C4-2B (cell line): Measurements from ENCODE around the gene SLC35B4.

Experiments
- H3K27ac ChIP-seq: fragments of 450-650 bp; 2 replicates; pipeline ENCODE4 v1.5.1; 2017
- CTCF ChIP-seq: fragments of 450-650 bp; conservative IDR thresholded peaks from 2 replicates; pipeline ENCODE4 v1.5.1; 2017; ENCODE audit warnings: mild to moderate bottlenecking
- ZFX ChIP-seq: fragments of 450-650 bp; IDR thresholded peaks from 2 replicates; pipeline ENCODE4 v1.6.1; 2017

The SLC35B4 gene

DNA sequence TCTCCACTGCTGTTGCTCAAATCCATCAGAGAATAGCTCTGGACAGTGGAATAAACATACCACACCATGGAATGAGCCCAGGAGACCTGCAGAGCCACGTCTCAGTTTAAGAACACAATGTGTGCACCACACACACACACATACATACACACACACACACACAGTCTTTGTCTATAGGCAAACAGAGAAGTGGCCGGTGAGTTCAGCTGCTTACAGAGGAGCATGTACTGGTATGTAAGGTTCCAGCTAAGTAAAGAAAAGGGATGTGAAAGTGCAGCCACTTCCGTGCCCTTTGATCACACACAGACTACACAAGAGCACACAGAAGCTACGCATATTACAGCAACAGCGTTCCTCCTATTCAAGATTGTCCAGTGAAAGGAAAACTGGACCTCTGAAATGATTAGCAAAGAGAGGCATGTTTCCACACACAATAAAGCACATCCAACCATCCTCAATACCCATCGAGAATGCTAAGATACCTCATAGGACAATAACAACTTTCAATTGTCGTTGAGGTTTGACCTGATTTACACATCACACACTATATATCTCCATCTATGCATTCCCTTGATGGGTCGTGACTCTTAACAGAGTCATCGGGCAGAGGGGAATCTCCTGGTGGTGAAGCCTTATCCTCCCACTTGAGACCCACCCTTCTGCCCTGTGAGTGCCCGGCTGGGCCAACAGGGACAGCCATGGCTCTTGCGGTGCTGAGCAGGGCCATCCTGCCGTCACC, 23.6 kb downstream of the SLC35B4 start:
- H3K27ac ChIP-seq = no peak overlapping the region
- TF ChIP-seq CTCF = no peak
- no peak for TF ChIP-seq ZFX

DNA sequence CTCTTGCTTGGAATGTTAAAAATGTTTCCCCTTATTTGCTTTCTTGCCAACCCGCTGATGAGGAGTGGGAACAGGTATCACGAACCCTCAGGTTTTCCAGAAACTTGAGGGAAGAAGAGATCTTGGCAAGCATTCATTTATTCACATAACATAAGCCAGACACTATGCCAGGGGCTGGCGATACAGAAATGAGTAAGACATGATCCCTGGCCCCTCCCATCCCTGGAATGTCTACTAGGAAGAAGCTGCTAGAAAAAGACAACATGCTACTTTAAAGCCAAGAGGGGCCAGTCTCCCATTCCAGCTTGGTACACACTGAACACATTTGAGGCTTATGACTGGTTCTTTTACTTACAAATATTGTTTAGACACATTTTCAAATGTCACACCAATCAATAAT, 26.4 kb downstream of the SLC35B4 start:
- TF ChIP-seq CTCF (no peak), ZFX (no peak)
- no peak overlapping the region for H3K27ac ChIP-seq

DNA sequence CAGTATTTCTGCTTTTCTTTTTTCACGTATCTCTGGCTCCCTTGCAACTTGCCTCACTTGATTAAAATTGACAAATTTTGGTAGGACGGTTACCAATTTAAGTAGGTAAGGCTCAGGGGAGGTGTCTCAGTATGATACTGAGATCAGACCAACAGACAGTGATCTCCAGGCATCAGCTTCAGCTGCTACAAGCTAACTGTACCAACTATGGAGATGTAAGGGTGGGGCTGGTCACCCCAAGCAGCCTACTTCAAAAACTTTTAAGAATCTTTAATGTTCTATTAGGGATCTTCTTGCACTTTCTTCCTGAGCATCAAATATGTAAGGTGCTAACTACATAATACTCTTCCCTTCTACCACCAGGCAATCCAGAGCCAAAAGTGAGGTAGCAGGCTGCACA, 26.9 kb downstream of the SLC35B4 start:
- no peak for TF ChIP-seq ZFX
- TF ChIP-seq CTCF = no peak
- no peak overlapping the region for H3K27ac ChIP-seq

- no peak for TF ChIP-seq CTCF
- TF ChIP-seq ZFX = no peak
- no peak overlapping the region for H3K27ac ChIP-seq
Measured at GRCh38 chr7:134289423-134289822, 27.3 kb downstream of the SLC35B4 start.

DNA sequence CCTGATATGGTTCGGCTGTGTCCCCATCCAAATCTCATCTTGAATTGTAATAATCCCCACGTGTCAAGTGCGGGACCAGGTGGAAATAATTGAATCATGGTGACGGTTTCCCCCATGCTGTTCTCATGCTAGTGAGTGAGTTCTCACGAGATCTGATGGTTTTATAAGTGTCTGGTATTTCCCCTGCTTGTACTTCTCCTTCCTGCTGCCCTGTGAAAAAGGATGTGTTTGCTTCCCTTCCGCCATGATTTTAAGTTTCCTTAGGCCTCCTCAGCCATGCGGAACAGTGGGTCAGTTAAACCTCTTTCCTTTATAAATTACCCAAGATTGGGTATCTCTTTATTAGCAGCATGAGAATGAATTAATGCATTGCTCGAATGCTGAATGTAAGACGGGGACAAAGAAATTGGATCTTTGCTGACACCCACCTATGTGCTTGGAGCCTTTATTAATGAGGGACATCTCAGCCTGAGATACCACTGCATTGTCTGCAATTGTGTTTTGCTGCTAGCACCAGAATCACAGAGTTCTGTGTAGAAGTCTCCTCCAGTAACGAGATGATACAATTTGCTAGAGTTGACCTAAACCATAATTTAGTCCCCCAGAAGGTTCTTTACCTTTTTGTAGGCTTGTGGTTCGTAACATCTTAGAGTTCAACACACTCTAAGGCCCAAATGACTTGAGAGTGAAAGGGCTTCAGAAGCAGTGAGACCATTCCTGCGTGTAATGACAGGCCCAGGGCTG, 28.6 kb downstream of the SLC35B4 start:
- no peak overlapping the region for H3K27ac ChIP-seq
- TF ChIP-seq CTCF (no peak), ZFX (no peak)

DNA sequence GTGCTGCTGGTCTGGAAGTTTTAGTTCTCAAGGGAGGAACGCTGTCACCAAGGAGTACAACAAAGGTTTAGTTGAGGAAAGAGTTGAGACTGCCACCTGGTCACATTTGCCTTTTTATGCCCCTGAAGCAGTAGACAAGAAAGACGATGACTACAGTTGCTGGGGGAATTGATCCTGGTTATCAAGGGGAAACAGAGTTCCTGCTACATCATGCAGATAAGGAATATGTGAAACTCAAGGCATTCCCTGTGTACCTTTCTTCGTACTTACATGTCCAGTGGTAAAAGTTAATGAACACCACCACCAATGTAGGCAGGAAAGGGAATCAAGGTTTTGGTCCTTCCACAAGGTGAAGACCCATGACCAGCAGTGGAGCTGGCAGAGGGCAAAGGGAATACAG, 31.8 kb downstream of the SLC35B4 start:
- no peak overlapping the region for H3K27ac ChIP-seq

More for the DNA sequence above, 31.8 kb downstream of the SLC35B4 start:
- no peak for TF ChIP-seq ZFX
- TF ChIP-seq CTCF = no peak
